ENCODE results near the gene CTBP1.

Gene CTBP1

GRCh38 chr4:1241936-1242505 lies 6.9 kb downstream of the CTBP1 start:
- no peak overlapping the region for H3K4me2 ChIP-seq (ENCODE audit: low read depth, low read length, poor library complexity, severe bottlenecking)
- H3K4me3 ChIP-seq (ENCODE audit: low read length, poor library complexity, severe bottlenecking), result no peak overlapping the region
- H3K4me1 ChIP-seq (ENCODE audit: insufficient read depth, low read length, poor library complexity, severe bottlenecking), result peaks cover 25% of the 10 kb centered on the region
- H3K36me3 ChIP-seq (ENCODE audit: insufficient read depth, low read length), result peaks cover 39% of the 10 kb centered on the region; the same call in 1 of the 2 replicates
- H4K20me1 ChIP-seq (ENCODE audit: insufficient read depth, low read length, poor library complexity, severe bottlenecking), result peaks cover 81% of the 10 kb centered on the region
- no peaks in the 10 kb centered on the region for H3F3A ChIP-seq (ENCODE audit: low read depth)
- no peaks in the 10 kb centered on the region for H3K27me3 ChIP-seq (ENCODE audit: insufficient read depth, low read length, poor library complexity, severe bottlenecking)
- peaks cover 84% of the 10 kb centered on the region for H3K79me2 ChIP-seq (ENCODE audit: insufficient read depth, low read length)
- TF ChIP-seq EZH2phosphoT487 (IDR thresholded peaks at IDR 0.05; ENCODE audit: borderline replicate concordance) (no peak), CTCF (conservative IDR thresholded peaks at IDR 0.05; ENCODE audit: low read length) (no peak)
- no peaks in the 10 kb centered on the region for H3K9me3 ChIP-seq (ENCODE audit: insufficient read depth, low read depth, low read length)
- H2AFZ ChIP-seq (ENCODE audit: low read length), result no peak overlapping the region
- no peaks in the 10 kb centered on the region for H3K9me2 ChIP-seq (replicated peaks; ENCODE audit: low read depth, low read length)
- no peak overlapping the region for H3K9ac ChIP-seq (ENCODE audit: low read depth, low read length, poor library complexity, severe bottlenecking)

DNA sequence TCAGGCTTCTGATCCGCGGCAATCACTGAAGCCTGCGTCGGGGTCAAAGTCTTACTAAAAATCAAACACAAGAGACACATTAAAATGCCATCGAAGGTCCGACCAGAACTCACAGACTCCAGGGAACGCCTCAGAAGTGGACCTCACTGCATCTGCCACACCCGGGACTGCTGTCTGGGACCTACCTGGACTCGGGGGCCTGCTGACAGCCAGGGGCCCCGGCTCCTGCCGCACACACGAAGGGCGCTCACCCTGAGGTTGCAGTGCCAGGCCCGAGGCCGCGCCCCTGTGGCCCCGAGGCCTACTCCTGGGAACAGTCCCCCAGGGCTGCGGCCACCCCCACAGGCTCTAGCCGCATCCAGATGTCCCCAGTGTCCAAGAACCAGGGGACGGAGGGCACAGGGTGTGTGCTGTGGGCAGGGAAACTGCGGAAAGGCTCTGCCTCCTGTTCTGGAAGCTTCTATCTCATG lies 7.4 kb downstream of the CTBP1 start:
- Histone ChIP-seq H3K4me1 (ENCODE audit: insufficient read depth, low read length, poor library complexity, severe bottlenecking) (peaks cover 20% of the 10 kb centered on the region), H3K79me2 (ENCODE audit: insufficient read depth, low read length) (peaks cover 79% of the 10 kb centered on the region), H3K27me3 (ENCODE audit: insufficient read depth, low read length, poor library complexity, severe bottlenecking) (no peaks in the 10 kb centered on the region), H4K20me1 (ENCODE audit: insufficient read depth, low read length, poor library complexity, severe bottlenecking) (peaks cover 76% of the 10 kb centered on the region), H2AFZ (ENCODE audit: low read length) (no peak overlapping the region), H3K4me3 (ENCODE audit: low read length, poor library complexity, severe bottlenecking) (no peak overlapping the region), H3K36me3 (ENCODE audit: insufficient read depth, low read length) (peaks cover 42% of the 10 kb centered on the region; the same call in 1 of the 2 replicates), H3K9me3 (ENCODE audit: insufficient read depth, low read depth, low read length) (no peaks in the 10 kb centered on the region), H3K9me2 (replicated peaks; ENCODE audit: low read depth, low read length) (no peaks in the 10 kb centered on the region), H3K4me2 (ENCODE audit: low read depth, low read length, poor library complexity, severe bottlenecking) (no peak overlapping the region), H3K9ac (ENCODE audit: low read depth, low read length, poor library complexity, severe bottlenecking) (no peak overlapping the region), H3F3A (ENCODE audit: low read depth) (no peaks in the 10 kb centered on the region)
- TF ChIP-seq CTCF (conservative IDR thresholded peaks at IDR 0.05; ENCODE audit: low read length) (no peak), EZH2phosphoT487 (IDR thresholded peaks at IDR 0.05; ENCODE audit: borderline replicate concordance) (no peak)

GRCh38 chr4:1240721-1241465 lies 8.0 kb downstream of the CTBP1 start:
- Histone ChIP-seq H3K9me3 (ENCODE audit: insufficient read depth, low read depth, low read length) (no peaks in the 10 kb centered on the region), H3K79me2 (ENCODE audit: insufficient read depth, low read length) (peaks cover 73% of the 10 kb centered on the region), H3F3A (ENCODE audit: low read depth) (no peaks in the 10 kb centered on the region), H3K4me1 (ENCODE audit: insufficient read depth, low read length, poor library complexity, severe bottlenecking) (peaks cover 14% of the 10 kb centered on the region), H3K36me3 (ENCODE audit: insufficient read depth, low read length) (peaks cover 47% of the 10 kb centered on the region; the same call in 1 of the 2 replicates), H4K20me1 (ENCODE audit: insufficient read depth, low read length, poor library complexity, severe bottlenecking) (peaks cover 70% of the 10 kb centered on the region), H3K9me2 (replicated peaks; ENCODE audit: low read depth, low read length) (no peaks in the 10 kb centered on the region), H3K9ac (ENCODE audit: low read depth, low read length, poor library complexity, severe bottlenecking) (no peak overlapping the region), H2AFZ (ENCODE audit: low read length) (no peak overlapping the region), H3K27me3 (ENCODE audit: insufficient read depth, low read length, poor library complexity, severe bottlenecking) (no peaks in the 10 kb centered on the region), H3K4me3 (ENCODE audit: low read length, poor library complexity, severe bottlenecking) (no peak overlapping the region), H3K4me2 (ENCODE audit: low read depth, low read length, poor library complexity, severe bottlenecking) (no peak overlapping the region)
- TF ChIP-seq EZH2phosphoT487 (IDR thresholded peaks at IDR 0.05; ENCODE audit: borderline replicate concordance) (no peak), CTCF (conservative IDR thresholded peaks at IDR 0.05; ENCODE audit: low read length) (no peak)
